Muscle of arm (tissue), 12 donors: Measurements from ENCODE around the gene CTDSP1. TPM values are rescaled to one million over a fixed set of nuclear protein-coding genes. Genes with fewer than 3 reads are reported as not detected.

Experiments
- DNase-seq: peaks from one replicate; pipeline ENCODE4 v3.0.0-alpha.2; 2013
- polyA plus RNA-seq, 12 donors: library from polyadenylated mRNA; unstranded; fragments of 120-200 nt; gene quantifications; one replicate each; pipeline ENCODE4 v1.2.1, GENCODE V29; 2013; ENCODE audit not compliant: insufficient read length in 12 of 12

CTDSP1 gene
- polyA plus RNA-seq, 12 donors: 72.5 to 113 (median 85.2) TPM; not detected in 1

DNA sequence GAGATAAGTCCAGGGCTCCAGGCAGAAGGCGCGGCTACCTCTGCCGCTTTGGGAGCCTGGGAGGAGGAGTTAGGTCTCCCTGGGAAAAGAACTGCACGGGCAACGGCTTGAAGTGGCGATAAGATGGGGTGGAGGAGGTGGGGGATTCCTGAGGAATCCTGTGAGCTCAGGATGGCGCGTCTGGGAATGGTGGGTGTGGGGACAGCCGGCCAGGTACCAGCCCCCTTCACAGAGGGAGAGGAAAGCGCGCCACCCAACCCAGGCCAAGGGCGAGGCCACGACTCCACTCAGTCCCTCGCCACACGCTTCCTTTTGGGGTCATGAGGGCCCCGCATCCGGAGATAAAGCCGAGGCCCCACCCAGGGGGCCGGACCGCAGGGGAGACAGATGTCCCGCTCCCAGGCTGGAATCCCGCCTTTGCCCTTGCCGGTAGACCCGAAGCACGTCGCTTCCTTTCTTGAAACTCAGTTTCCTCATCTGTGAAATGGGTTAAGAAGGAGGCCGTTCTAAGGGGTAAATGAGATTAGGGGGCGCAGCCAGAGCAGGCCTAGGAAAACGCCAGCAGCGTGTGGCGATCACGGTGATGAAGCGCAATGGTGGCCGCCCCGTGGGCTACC is 1.7 kb upstream of the CTDSP1 start:
- peak; percentile 53 for DNase-seq

DNA sequence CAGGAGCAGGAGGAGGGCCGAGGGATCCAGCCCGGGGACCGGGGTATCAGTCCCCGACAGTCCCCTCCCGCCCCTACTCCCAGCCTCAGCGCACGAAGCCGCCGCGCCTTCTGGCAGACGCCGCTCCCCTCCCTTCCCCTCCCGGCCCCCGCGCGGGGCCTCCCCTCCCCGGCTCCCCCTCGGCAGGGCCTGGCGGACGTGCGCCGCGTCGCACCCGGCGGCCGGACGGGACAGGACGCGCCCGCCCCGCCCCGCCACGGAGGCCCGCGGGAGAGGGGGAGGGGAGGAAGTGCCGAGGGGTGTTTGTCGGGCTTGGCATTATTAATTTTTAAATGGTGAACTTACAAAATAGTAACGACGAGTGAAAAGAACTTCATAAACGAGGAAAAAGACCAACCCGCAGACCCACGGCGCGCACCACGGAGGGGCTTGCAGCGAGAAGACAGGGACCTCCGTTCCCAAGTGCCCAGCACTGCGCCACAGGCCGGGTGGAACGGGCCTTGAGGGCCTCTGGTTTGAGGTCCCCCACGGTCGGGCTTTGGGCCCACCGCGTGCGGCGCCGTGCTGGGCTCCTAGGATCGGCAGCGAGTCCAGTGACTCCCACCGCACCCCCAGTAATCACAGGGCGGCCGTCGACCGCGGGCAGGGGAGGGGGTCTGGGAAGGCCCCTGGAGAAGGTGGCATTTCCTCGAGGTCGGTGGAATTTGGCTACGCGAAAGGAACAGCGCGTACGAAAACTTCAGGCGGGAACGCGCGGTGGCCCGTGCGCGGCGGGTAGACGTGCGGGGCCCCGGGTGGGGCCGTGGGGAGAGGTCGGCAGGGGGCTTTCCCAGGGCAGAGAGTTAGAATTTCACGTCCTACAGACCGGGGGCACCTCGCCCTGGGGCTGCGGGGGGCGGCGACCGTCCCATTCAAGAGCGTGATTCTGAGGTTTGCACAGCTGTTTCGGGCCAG is 954 bp upstream of the CTDSP1 start:
- DNase-seq: peak; percentile 81

DNA sequence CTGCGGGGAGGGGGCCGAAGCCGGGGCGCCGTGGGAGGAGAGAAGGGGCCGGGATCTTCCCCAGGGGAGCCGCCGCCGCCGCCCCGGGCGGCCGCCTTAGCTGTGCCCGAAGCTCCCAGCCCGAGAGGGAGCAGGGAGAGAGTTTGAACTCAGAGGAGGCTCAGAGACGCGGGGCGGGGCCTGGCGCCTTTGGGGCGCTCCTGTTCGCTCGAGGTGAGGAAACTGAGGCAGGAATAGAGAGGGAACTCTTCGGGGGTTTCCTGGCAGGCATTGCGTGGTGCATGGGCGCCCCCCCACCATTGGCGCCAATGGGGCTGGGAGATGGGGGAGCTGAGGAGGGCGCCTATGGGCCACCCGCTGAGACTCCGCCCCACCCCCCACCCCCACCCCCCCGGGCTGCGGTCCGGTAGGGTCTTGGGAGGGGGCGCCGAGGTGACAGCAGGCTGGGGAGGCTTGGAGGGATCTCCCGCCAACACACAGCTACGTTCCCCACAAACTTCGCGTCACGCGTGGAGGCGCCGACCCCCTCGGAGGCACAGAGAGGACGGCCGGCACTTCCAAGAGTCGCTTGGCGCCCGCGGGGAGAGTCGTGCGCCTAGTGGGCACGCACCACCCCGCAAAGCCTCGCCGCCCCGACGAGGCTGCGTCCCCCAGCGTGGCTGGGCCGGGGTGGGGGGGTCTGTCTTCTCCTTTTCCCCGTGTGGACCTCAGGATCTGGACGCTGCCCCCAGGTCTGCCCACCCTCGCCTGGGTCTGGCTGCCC is 680 bp downstream of the CTDSP1 start:
- no peak for DNase-seq

DNA sequence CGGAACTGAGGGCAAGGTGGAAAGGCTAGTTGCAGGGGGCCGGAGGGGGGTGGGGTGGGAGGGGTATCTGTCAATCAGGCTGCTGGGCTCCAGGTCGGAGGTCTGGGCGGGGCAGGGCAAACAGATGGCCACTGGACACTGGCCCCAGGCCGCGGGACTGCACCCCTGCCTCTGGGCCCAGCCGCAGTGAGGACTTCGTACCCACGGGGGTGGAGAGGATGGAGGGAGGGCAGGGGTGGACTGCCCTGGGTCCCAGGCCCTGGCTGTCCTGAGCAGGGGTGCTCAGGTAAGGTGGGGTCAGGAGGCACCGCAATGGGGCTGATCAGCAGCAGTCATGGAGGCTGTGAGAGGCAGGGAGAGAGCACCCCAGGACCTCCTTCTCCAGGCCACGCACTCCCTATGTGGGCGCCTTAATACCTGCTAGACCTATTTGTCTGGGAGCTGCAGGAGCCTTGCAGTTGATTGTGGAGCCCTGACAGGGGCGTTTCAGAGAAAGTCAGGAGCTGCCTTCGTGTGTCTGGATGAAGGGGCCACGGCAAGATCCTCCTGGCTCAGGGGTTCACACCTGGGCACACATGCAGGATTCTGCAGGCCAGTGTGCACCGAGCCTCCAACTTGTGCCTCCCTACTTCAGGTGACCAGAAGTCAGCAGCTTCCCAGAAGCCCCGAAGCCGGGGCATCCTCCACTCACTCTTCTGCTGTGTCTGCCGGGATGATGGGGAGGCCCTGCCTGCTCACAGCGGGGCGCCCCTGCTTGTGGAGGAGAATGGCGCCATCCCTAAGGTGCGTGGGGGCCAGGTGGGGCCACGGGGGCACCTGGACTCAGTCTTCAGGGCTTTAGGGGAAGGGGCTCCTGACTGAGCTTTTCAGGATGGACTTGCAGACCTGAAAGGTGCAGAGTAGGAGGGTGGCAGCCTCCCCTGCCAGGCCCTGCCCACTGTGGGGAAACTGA is 1.5 kb downstream of the CTDSP1 start:
- no peak for DNase-seq

DNA sequence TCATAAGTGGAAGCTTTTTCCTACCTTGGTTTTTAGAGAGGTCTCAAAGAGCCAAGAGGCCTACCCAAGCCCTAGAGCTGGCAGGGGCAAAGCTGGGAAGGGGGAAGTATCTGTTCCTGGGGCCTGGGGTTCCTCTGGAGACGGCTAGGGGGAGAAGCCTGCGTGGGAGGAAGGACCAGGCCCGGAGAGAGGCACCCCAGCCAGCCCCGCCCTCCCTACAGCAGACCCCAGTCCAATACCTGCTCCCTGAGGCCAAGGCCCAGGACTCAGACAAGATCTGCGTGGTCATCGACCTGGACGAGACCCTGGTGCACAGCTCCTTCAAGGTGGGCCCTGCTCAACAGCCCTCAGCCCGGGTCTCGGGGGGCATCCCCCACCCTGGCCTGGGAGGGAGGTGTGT is 2.2 kb downstream of the CTDSP1 start:
- DNase-seq: no peak

DNA sequence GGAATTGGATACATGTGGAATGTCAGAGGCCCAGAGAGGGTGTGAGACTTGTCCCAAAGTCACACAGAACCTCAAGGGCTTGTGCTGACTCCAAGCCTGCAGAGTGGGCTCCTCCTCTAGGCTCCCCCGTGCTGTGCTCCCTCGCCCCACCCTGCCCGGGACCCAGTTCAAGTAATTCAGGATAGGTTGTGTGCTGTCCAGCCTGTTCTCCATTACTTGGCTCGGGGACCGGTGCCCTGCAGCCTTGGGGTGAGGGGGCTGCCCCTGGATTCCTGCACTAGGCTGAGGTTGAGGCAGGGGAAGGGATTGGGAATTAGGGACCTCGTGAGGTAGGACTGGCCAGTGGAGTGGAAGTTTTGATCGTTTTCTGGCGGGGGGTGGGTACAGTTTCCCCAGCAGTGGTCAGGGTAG is 2.8 kb downstream of the CTDSP1 start:
- DNase-seq: no peak

DNA sequence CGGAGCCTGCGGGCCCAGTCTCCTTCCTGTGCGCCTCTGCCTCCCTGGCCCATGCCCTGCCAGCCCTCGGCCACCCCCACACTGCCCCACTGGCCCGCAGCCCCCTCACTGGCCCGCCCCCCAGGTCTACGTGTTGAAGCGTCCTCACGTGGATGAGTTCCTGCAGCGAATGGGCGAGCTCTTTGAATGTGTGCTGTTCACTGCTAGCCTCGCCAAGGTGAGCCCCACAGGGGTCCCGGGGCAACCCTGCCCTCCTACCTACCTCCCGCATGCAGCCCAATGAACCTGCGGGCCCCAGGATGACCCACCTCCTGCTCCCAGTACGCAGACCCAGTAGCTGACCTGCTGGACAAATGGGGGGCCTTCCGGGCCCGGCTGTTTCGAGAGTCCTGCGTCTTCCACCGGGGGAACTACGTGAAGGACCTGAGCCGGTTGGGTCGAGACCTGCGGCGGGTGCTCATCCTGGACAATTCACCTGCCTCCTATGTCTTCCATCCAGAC is 3.3 kb downstream of the CTDSP1 start:
- DNase-seq: no peak

DNA sequence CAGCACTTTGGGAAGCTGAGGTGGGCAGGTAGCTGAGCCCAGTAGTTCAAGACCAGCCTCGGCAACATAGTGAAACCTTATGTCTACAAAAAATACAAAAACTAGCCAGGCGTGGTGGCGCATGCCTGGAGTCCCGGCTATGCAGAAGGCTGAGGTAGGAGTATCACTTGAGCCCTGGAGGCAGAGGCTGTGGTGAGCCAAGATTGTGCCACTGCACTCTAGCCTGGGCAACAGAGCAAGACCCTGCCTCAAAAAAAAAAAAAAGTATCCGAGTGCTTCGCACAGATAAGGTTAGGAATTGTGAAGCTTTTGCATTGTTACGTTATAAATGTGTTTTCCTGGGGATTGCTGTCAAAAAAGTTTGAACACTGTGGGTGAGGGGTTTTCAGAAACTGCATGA is 4.1 kb downstream of the CTDSP1 start:
- no peak for DNase-seq

DNA sequence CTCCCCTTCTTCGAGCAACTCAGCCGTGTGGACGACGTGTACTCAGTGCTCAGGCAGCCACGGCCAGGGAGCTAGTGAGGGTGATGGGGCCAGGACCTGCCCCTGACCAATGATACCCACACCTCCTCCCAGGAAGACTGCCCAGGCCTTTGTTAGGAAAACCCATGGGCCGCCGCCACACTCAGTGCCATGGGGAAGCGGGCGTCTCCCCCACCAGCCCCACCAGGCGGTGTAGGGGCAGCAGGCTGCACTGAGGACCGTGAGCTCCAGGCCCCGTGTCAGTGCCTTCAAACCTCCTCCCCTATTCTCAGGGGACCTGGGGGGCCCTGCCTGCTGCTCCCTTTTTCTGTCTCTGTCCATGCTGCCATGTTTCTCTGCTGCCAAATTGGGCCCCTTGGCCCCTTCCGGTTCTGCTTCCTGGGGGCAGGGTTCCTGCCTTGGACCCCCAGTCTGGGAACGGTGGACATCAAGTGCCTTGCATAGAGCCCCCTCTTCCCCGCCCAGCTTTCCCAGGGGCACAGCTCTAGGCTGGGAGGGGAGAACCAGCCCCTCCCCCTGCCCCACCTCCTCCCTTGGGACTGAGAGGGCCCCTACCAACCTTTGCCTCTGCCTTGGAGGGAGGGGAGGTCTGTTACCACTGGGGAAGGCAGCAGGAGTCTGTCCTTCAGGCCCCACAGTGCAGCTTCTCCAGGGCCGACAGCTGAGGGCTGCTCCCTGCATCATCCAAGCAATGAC is 4.8 kb downstream of the CTDSP1 start:
- no peak for DNase-seq

DNA sequence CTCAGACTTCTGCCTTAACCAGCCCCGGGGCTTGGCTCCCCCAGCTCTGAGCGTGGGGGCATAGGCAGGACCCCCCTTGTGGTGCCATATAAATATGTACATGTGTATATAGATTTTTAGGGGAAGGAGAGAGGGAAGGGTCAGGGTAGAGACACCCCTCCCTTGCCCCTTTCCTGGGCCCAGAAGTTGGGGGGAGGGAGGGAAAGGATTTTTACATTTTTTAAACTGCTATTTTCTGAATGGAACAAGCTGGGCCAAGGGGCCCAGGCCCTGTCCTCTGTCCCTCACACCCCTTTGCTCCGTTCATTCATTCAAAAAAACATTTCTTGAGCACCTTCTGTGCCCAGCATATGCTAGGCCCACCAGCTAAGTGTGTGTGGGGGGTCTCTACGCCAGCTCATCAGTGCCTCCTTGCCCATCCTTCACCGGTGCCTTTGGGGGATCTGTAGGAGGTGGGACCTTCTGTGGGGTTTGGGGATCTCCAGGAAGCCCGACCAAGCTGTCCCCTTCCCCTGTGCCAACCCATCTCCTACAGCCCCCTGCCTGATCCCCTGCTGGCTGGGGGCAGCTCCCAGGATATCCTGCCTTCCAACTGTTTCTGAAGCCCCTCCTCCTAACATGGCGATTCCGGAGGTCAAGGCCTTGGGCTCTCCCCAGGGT is 5.5 kb downstream of the CTDSP1 start:
- no peak for DNase-seq

DNA sequence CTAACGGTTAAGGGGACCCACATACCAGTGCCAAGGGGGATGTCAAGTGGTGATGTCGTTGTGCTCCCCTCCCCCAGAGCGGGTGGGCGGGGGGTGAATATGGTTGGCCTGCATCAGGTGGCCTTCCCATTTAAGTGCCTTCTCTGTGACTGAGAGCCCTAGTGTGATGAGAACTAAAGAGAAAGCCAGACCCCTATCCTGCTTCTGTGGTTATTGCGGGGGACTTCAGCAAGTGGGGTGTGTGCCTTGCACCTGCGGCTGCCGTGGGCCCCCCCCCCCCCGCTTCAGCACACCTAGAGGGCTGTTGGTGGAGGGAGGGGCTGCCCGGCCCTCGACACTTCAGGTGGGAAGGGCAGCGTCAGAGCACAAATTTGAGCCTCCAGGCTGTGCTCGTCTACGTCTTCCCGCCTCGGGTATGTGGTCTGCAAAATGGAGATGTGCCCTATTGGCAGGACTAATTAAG is 6.1 kb downstream of the CTDSP1 start:
- no peak for DNase-seq

DNA sequence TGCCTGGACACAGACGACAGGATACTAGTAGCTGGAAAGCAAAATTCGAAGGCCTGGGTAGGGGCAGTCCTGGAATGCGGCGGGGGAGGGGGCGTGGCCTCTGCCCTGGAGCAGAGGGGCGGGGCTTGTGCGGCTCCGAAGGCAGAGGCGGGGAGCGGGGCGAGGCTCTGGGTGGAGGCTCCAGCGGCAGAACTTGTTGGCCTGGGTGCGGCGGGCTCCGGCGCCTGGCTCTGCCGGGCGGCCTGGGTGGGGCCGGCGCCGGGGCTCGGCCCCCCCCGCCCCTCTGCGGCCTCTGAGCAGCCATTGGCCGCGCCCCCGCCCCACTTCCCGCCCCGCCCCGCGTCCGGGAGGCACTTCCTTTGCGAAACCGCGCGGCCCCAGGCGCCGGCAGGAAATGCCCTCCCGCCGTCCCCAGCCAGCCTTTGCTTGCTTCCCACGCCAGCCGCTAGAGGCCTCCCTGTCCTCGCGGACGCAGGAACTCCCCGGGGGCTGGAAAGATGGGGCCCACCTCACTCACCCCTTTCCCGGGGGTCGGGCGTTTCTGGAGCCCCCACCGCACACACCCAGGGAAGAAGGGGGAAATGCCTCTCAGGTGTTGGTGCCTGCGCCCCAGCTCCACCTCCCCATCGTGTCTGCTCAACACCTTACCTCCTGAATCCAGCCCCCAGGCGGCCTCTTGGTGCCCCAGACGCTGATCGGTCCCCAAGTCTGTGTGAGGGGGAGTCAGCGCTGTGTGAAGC is 6.7 kb downstream of the CTDSP1 start:
- DNase-seq: peak; percentile 88

DNA sequence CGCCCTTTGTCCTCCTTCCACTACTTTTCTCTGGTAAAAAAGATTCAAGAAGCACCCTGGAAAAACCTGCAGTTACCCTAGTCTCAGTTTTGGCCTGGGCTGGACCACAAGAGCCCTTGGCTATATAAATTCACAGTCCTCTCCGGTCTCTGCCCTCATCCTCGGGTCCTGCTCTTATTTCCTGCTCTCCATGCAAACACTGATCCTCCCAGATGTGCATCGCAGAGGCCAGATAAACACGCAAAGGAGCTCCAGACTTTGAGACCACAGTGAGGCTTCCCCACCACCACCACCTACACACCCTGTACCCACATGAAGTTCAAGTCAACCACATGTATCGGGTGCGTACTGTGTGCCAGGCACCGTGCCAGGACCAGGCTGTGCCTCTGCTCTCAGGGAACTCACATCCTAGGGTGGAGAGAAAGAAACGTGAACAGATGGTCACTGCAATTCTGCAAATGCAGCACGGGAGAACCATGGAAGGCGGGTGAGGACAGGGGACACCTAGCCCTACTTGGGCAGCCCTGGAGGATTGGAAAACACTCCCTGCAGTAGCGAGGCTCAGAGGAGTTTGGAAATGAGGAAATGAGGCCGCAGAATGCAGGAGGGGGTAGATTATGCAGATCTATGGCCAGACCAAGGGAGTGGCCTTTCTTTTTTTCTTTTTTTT is 7.4 kb downstream of the CTDSP1 start:
- peak; percentile 64 for DNase-seq

DNA sequence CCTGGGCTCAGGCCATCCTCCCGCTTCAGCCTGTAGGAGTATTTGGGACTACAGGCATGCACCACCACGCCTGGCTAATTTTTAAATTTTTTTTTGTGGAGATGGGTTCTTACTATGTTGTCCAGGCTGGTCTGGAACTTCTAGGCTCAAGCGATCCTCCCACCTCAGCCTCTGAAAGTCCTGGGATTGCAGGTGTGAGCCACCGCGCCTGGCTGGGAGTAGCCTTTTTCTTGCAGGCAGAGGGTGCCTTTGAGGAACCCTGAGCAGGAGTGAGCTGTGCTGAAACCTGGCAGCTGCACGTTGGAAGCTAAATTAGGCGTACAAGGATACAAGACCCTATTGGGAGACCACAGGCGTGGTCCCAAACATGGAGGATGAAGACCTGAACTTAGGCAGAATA is 8.0 kb downstream of the CTDSP1 start:
- no peak for DNase-seq

DNA sequence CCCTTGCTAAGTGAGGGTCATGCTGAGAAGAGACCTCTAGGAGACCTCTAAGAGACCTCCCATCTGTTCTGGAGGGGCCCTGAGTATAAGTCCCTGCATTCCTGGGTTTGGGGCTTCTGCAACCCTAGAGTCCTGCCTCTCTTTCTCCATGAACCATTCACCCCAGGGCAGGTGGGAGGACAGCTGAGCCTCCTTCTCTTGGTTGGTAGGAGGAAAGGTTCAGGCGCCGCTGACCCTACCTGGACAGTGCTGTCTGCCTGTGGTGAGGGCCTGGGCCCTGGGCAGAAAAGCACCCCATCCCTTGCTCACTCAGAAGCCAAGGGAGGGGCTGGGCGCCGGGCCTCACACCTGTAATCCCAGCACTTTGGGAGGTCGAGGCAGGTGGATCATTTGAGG is 18.7 kb downstream of the CTDSP1 start:
- no peak for DNase-seq

DNA sequence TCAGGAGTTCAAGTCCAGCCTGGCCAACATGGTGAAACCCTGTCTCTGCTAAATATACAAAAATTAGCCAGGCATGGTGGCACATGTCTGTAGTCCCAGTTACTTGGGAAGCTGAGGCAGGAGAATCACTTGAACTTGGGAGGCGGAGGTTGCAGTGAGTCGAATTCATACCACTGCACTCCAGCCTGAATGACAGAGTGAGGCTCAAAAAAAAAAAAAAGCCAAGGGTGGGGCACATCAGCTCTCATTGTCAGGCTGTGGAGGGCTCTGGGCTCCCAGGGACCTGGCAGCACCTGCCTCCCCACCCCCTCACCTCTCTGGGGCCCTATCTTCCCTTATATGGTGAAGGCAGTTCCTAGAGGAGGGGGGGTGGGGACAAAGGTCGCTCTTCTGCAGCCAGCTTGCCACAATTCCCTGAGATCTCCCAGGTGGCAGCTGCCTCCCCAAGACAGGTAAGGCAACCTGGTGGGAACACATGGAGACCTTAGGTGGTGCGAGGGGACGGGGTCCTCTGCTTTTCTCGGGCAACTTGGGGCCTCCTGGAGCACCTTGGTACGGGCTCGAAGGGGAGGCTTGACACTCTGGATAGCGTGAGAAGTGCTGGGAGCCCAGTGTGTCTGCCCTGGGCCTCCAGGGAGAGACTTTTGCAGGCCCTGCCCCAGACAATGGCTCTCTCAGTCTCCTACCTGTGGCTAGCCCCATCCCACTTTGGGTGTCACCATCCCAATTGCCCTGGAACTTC is 19.2 kb downstream of the CTDSP1 start, which contains the start of gene VIL1:
Gene VIL1, plus strand, starts transcription at position 407 of the 742 bp plus-strand sequence. CDS start 4,656 bp downstream, outside the sequence.
- no peak for DNase-seq

DNA sequence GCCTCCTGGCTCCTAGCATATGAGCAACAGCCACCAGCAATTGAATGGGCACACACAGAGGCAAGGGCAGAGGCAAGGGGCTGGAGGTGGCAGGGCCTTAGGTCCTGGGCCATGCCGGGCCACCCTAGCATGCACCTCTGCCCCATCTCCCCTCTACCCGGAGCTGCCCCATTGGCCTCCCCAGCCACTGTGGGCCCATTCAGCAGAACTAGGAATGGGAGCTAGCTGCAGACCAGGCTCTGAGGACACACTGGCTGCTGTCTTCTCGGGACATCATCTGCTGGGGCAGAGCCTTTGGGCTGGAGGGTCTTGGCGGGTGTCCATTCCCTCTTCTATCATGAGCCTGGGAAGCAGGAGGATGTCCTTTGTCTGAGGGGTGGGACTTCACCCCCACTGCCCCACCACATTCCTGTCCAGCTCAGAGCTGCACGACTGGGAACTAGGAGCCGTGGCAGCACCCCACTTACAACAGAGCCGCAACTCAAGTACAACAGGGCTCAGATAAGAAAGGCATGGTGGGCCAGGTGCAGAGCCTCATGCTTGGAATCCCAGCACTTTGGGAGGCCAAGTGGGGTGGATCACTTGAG is 20.1 kb downstream of the CTDSP1 start:
- no peak for DNase-seq
